Subcutaneous adipose tissue (tissue), 4 donors: ENCODE data around the gene UTY. TPM values are rescaled to one million over a fixed set of nuclear protein-coding genes. Genes with fewer than 3 reads are reported as not detected.

Experiments
- CTCF ChIP-seq: fragments of 450-650 bp; IDR thresholded peaks from one replicate; pipeline ENCODE4 v1.5.1; 2016; ENCODE audit warnings: low read depth, mild to moderate bottlenecking, control low read depth, antibody characterized with exemption, moderate library complexity
- total RNA-seq, 4 donors: library from RNA; depleted of rRNA; stranded (reverse); fragments of >200 nt; gene quantifications; one replicate each; pipeline ENCODE4 v1.1.0, GENCODE V29; 2016

The UTY gene
- total RNA-seq, 4 donors from 2014 or later: 40.9 to 55.1 TPM; not detected in 2

- no peak for TF ChIP-seq CTCF
Observed at GRCh38 chrY:13415556-13415955, 64.3 kb downstream of the UTY start.

- no peak for TF ChIP-seq CTCF
Observed at GRCh38 chrY:13398876-13399275, 81.0 kb downstream of the UTY start.

- no peak for TF ChIP-seq CTCF
Observed at GRCh38 chrY:13381110-13381683, 98.6 kb downstream of the UTY start.

- TF ChIP-seq CTCF: no peak
Observed at GRCh38 chrY:13370868-13371800, 108.7 kb downstream of the UTY start.

GRCh38 chrY:13370245-13370644 is 109.6 kb downstream of the UTY start:
- TF ChIP-seq CTCF: no peak

- no peak for TF ChIP-seq CTCF
Observed at GRCh38 chrY:13368513-13368845, 111.4 kb downstream of the UTY start.

- no peak for TF ChIP-seq CTCF
Observed at GRCh38 chrY:13363641-13364040, 116.2 kb downstream of the UTY start.
